ENCODE measurements around the gene CLNK. TPM values are rescaled to one million over a fixed set of nuclear protein-coding genes. Genes with fewer than 3 reads are reported as not detected.

The CLNK gene, protein sequence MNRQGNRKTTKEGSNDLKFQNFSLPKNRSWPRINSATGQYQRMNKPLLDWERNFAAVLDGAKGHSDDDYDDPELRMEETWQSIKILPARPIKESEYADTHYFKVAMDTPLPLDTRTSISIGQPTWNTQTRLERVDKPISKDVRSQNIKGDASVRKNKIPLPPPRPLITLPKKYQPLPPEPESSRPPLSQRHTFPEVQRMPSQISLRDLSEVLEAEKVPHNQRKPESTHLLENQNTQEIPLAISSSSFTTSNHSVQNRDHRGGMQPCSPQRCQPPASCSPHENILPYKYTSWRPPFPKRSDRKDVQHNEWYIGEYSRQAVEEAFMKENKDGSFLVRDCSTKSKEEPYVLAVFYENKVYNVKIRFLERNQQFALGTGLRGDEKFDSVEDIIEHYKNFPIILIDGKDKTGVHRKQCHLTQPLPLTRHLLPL
- polyA plus RNA-seq (2013, experiment 1 of 4): not detected
- polyA plus RNA-seq (2013, experiment 2 of 4): not detected
- not detected for polyA plus RNA-seq (2013, experiment 3 of 4)
- polyA plus RNA-seq (2013, experiment 4 of 4): not detected

DNA sequence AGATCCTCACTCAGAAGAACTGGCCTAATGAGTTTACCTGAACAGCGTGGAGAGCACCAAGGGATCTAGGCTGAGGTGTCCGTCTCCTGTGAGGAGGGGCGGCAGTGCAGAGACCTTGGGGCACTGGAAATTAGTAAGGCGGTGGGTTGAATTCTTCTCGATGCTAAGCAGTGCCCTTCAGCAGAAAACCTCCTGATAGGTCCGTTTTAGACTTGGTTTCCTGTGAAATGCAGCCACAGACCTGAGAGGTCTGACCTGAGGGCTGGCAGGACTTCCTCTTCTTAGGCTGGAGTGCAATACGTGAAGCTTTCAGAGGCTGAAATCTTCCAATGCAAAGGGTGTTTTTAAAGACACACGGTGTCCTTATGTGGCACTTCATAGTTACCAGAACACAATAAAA, at the start of gene CLNK:
Gene CLNK, minus strand, starts transcription at position 138 of the 400 bp plus-strand sequence. CDS start 16,899 bp downstream, outside the sequence.
- Histone ChIP-seq H3K4me1 (ENCODE audit: control insufficient read depth, insufficient read depth, low read length) (no peaks in the 10 kb centered on the region), H3K4me3 (ENCODE audit: insufficient read depth, low read depth, low read length) (no peak within 1 kb of the TSS), H3K36me3 (ENCODE audit: control insufficient read depth, insufficient read depth, low read length) (no peaks in the 10 kb centered on the region), H3K27ac (ENCODE audit: insufficient read depth, low read depth, low read length, poor library complexity, severe bottlenecking) (no peak within 1 kb of the TSS), H3K27me3 (ENCODE audit: control insufficient read depth, insufficient read depth, low read length, poor library complexity, severe bottlenecking) (no peaks in the 10 kb centered on the region), H3K9me3 (ENCODE audit: control insufficient read depth, low read length) (no peaks in the 10 kb centered on the region)
- whole genome bisulfite sequencing, 2 experiments: 92 to 94% methylated on average over 7 to 8 of the region's 8 CpGs

DNA sequence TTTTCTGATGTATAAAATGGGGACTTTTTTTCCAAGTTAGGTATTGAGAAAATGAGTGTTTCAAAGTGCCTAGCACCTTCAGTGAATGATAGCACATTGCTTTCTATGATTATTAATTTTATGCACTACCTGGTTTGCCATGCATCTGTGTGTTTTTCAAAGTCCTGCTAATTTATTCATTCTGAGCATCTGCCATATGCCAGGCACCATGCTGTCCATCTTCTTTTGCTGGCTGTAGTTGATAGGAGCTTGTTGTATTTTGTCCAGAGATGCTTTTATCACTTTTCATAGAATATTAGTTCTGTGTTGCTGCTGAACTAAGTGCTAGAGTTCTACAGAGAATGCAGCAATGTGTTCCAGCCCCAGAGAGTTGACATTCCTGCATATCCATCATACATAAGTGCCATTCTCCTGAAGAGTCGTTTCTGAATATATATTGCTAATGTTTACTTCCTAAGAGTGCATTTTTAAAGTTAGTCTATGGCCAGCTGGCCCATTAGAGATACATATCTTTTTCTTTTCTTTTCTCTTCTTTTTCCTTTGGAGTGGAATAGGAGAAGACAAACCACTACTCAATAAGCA, 49.0 kb upstream of the CLNK start:
- Histone ChIP-seq H3K4me3 (ENCODE audit: insufficient read depth, low read depth, low read length) (no peak overlapping the region), H3K4me1 (ENCODE audit: control insufficient read depth, insufficient read depth, low read length) (no peaks in the 10 kb centered on the region), H3K27me3 (ENCODE audit: control insufficient read depth, insufficient read depth, low read length, poor library complexity, severe bottlenecking) (no peaks in the 10 kb centered on the region), H3K9me3 (ENCODE audit: control insufficient read depth, low read length) (no peaks in the 10 kb centered on the region), H3K36me3 (ENCODE audit: control insufficient read depth, insufficient read depth, low read length) (no peaks in the 10 kb centered on the region), H3K27ac (ENCODE audit: insufficient read depth, low read depth, low read length, poor library complexity, severe bottlenecking) (no peak overlapping the region)
- WGBS, 2 experiments: 83% methylated on average over 1 of the region's 1 CpG; no CpG with 5 or more reads in 1 of the 2 experiments

DNA sequence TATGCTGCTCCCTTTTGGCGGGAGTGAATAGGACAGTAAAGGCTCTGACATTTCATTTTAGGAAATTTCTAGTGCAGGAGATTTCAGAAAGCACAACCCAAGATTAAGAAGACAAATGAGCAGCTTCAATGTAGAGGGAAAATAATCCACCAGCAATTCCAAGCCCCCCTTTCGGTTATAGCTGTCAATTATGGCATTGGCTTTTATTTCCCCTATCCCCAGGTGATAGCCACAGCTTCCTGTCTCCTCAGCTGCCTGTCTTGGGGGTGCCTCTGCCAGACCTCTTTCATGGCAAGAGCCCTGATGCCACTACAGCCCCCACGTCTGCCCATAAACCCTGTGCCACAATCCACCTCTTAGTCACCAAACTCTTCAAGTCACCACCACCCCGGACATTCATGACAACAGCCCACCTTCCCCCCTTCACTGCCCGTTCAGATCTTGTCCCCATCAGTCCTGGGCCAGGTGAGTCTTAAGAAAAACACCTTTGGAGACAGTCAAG, 48.4 kb upstream of the CLNK start:
- 90 to 93% methylated on average over 5 of the region's 5 CpGs for WGBS, 2 experiments
- Histone ChIP-seq H3K9me3 (ENCODE audit: control insufficient read depth, low read length) (no peaks in the 10 kb centered on the region), H3K4me3 (ENCODE audit: insufficient read depth, low read depth, low read length) (no peak overlapping the region)

DNA sequence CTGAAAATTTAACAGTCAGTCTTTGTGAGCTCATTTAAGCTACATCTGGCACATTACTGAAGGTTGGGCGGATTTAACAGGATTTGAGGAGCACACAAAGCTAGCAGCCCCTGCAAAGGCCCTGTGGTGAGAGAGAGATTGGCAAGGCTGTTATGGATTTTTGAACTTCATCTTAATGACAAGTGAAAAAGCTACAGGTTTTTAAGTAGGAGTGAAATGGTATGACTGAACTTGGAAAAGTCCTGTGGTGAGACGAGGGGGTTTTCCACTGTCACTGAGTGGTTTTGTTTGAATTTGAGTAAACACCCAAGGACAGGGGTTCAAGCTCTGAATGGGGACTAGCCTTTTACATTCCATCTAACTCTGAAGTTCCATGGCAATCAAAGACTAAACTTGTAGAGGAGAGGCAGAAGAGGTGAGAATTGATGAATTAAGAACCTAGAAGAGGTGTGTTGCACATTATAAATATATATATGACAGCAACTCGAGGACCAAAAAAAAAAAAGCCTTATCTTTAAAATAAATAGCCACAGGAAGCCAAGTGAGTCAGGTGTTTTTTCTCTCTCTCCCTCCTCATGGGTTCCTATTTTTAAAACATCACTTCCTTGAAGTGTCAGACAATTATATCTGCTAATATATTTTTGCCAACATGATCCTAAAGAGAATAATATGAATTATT, 47.8 kb upstream of the CLNK start:
- Histone ChIP-seq H3K36me3 (ENCODE audit: control insufficient read depth, insufficient read depth, low read length) (no peaks in the 10 kb centered on the region), H3K27me3 (ENCODE audit: control insufficient read depth, insufficient read depth, low read length, poor library complexity, severe bottlenecking) (no peaks in the 10 kb centered on the region), H3K4me1 (ENCODE audit: control insufficient read depth, insufficient read depth, low read length) (no peaks in the 10 kb centered on the region), H3K9me3 (ENCODE audit: control insufficient read depth, low read length) (no peaks in the 10 kb centered on the region), H3K4me3 (ENCODE audit: insufficient read depth, low read depth, low read length) (no peak overlapping the region), H3K27ac (ENCODE audit: insufficient read depth, low read depth, low read length, poor library complexity, severe bottlenecking) (no peak overlapping the region)
- WGBS, 2 experiments: 83 to 88% methylated on average over 3 of the region's 3 CpGs

More for the DNA sequence above, 48.4 kb upstream of the CLNK start:
- Histone ChIP-seq H3K27me3 (ENCODE audit: control insufficient read depth, insufficient read depth, low read length, poor library complexity, severe bottlenecking) (no peaks in the 10 kb centered on the region), H3K36me3 (ENCODE audit: control insufficient read depth, insufficient read depth, low read length) (no peaks in the 10 kb centered on the region), H3K4me1 (ENCODE audit: control insufficient read depth, insufficient read depth, low read length) (no peaks in the 10 kb centered on the region), H3K27ac (ENCODE audit: insufficient read depth, low read depth, low read length, poor library complexity, severe bottlenecking) (no peak overlapping the region)

DNA sequence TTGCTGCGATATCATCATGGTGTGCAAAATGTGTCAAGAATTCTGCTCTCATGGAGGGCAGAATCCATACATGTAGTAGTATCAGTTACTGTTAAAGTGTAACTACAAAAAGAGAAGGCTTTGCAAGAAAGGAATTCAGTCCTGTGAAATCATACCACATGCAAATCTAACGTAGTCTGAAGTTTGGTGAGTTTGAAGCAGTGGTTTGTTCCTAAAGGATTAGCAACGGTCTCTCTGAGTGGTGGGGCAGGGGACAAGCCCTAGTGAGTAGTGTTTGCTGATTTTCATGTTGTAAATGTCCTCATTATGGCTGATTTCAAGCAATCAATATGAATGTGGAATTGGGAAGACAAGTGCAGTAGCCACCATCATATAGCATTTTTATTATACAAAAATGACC, 47.1 kb upstream of the CLNK start:
- Histone ChIP-seq H3K27me3 (ENCODE audit: control insufficient read depth, insufficient read depth, low read length, poor library complexity, severe bottlenecking) (no peaks in the 10 kb centered on the region), H3K4me1 (ENCODE audit: control insufficient read depth, insufficient read depth, low read length) (no peaks in the 10 kb centered on the region), H3K36me3 (ENCODE audit: control insufficient read depth, insufficient read depth, low read length) (no peaks in the 10 kb centered on the region), H3K27ac (ENCODE audit: insufficient read depth, low read depth, low read length, poor library complexity, severe bottlenecking) (no peak overlapping the region), H3K9me3 (ENCODE audit: control insufficient read depth, low read length) (no peaks in the 10 kb centered on the region), H3K4me3 (ENCODE audit: insufficient read depth, low read depth, low read length) (no peak overlapping the region)
- 94 to 95% methylated on average over 3 of the region's 3 CpGs for WGBS, 2 experiments

DNA sequence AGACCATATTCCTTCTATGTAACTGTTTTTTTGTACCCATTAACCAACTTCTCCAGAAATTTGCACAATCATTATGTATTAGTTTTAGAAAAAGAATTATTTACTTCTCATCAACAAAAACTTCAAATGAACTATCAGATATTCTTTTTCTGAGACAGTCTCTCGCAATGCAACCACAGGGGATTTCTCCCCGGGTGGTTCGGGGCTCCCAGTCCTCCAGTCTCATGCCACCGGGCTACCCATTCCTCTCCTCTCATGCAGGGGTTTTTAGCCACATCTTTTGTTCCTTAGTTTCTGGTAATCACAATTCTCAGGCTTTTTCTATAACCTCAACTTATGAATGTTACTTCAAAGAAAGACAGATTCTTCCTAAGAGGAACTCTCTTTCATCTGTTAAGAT, 46.6 kb upstream of the CLNK start:
- WGBS, 2 experiments: 88 to 90% methylated on average over 4 of the region's 4 CpGs
- Histone ChIP-seq H3K4me3 (ENCODE audit: insufficient read depth, low read depth, low read length) (no peak overlapping the region), H3K36me3 (ENCODE audit: control insufficient read depth, insufficient read depth, low read length) (no peaks in the 10 kb centered on the region), H3K4me1 (ENCODE audit: control insufficient read depth, insufficient read depth, low read length) (no peaks in the 10 kb centered on the region), H3K9me3 (ENCODE audit: control insufficient read depth, low read length) (no peaks in the 10 kb centered on the region), H3K27ac (ENCODE audit: insufficient read depth, low read depth, low read length, poor library complexity, severe bottlenecking) (no peak overlapping the region), H3K27me3 (ENCODE audit: control insufficient read depth, insufficient read depth, low read length, poor library complexity, severe bottlenecking) (no peaks in the 10 kb centered on the region)

DNA sequence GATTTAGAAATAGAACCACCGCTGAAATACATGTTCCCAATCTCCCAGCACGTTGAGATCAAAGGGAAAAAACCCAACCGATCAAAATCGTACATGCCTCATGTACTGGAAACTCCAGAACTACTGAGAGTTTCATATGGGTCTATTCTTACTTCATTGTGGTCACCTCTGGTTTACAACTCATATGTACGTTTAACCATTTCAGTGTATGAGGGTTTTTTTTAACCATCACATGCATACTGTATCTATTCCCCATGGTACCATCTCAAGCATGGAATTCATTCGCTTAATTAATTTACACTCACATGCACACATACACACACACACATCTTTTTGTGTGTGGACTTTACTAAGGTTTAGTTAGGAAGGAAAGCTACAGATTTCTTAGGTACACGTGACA, 46.0 kb upstream of the CLNK start:
- Histone ChIP-seq H3K36me3 (ENCODE audit: control insufficient read depth, insufficient read depth, low read length) (no peaks in the 10 kb centered on the region), H3K4me3 (ENCODE audit: insufficient read depth, low read depth, low read length) (no peak overlapping the region)
- 93 to 95% methylated on average over 5 to 7 of the region's 7 CpGs for WGBS, 2 experiments

DNA sequence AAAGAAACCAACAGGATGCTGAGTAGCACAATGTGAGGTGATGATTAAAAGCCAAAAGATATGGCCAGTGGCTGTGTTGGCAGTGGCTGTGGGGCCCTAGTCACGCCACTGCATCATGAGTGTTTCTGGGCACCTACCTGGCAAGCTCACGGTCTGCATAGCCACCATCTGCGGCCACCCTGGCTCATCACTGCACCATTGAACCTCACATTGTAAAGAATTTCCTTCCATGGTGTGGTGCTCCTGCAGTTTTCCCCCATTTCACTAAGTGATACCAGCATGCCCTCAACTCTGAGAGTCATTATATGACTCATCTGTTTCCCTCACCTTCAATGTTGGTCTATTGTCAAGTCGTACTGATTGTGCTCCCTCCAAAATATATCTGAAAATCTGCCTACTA, 45.5 kb upstream of the CLNK start:
- Histone ChIP-seq H3K27ac (ENCODE audit: insufficient read depth, low read depth, low read length, poor library complexity, severe bottlenecking) (no peak overlapping the region), H3K9me3 (ENCODE audit: control insufficient read depth, low read length) (no peaks in the 10 kb centered on the region), H3K27me3 (ENCODE audit: control insufficient read depth, insufficient read depth, low read length, poor library complexity, severe bottlenecking) (no peaks in the 10 kb centered on the region), H3K4me3 (ENCODE audit: insufficient read depth, low read depth, low read length) (no peak overlapping the region), H3K36me3 (ENCODE audit: control insufficient read depth, insufficient read depth, low read length) (no peaks in the 10 kb centered on the region), H3K4me1 (ENCODE audit: control insufficient read depth, insufficient read depth, low read length) (no peaks in the 10 kb centered on the region)
- WGBS, 2 experiments: 90 to 92% methylated on average over 4 of the region's 4 CpGs

More for the DNA sequence above, 46.0 kb upstream of the CLNK start:
- Histone ChIP-seq H3K27me3 (ENCODE audit: control insufficient read depth, insufficient read depth, low read length, poor library complexity, severe bottlenecking) (no peaks in the 10 kb centered on the region), H3K9me3 (ENCODE audit: control insufficient read depth, low read length) (no peaks in the 10 kb centered on the region), H3K4me1 (ENCODE audit: control insufficient read depth, insufficient read depth, low read length) (no peaks in the 10 kb centered on the region), H3K27ac (ENCODE audit: insufficient read depth, low read depth, low read length, poor library complexity, severe bottlenecking) (no peak overlapping the region)

DNA sequence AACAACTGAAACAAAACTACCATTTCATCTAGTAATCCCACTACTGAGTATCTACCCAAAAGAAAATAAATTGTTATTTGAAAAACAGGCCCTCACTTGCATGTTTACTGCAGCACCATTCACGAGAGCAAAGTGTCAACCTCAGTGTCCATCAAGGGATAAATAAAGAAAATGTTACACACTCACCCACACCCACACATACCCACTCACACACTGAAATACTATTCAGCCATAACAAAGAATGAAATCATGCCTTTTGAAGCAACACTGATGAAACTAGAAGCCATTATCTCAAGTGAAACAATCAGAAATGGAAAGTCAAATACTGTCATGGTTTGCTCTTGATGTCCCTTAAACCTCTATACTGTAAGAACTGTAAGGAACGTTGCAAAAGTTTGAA, 44.8 kb upstream of the CLNK start:
- no peaks in the 10 kb centered on the region for H3K9me3 ChIP-seq (ENCODE audit: control insufficient read depth, low read length)

DNA sequence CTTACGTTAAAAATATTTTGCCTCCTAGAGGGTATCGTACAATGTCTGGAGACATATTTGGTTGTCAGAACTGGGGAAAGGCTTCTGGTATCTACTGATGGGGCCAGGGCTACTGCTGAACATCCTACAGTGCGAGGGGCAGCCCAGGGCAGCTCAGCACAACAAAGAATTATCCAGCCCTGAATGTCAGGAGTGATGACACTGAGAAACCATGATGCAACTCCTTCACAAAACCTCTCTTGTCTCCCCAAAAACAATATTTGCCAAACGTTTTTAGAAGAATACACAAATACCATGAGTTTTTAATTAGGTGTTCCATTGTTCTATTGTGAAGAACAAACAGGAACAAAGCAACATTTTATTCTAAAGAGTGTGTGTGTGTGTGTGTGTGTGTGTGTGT, 43.4 kb upstream of the CLNK start:
- Histone ChIP-seq H3K4me3 (ENCODE audit: insufficient read depth, low read depth, low read length) (no peak overlapping the region), H3K4me1 (ENCODE audit: control insufficient read depth, insufficient read depth, low read length) (no peaks in the 10 kb centered on the region), H3K27ac (ENCODE audit: insufficient read depth, low read depth, low read length, poor library complexity, severe bottlenecking) (no peak overlapping the region), H3K27me3 (ENCODE audit: control insufficient read depth, insufficient read depth, low read length, poor library complexity, severe bottlenecking) (no peaks in the 10 kb centered on the region), H3K9me3 (ENCODE audit: control insufficient read depth, low read length) (no peaks in the 10 kb centered on the region), H3K36me3 (ENCODE audit: control insufficient read depth, insufficient read depth, low read length) (no peaks in the 10 kb centered on the region)
- 63 to 65% methylated on average over 3 to 4 of the region's 4 CpGs for WGBS, 2 experiments

More for the DNA sequence above, 44.8 kb upstream of the CLNK start:
- 90 to 94% methylated on average over 2 of the region's 2 CpGs for WGBS, 2 experiments
- H3K4me1 ChIP-seq (ENCODE audit: control insufficient read depth, insufficient read depth, low read length): no peaks in the 10 kb centered on the region
- H3K27ac ChIP-seq (ENCODE audit: insufficient read depth, low read depth, low read length, poor library complexity, severe bottlenecking): no peak overlapping the region
- H3K27me3 ChIP-seq (ENCODE audit: control insufficient read depth, insufficient read depth, low read length, poor library complexity, severe bottlenecking): no peaks in the 10 kb centered on the region
- no peak overlapping the region for H3K4me3 ChIP-seq (ENCODE audit: insufficient read depth, low read depth, low read length)
- no peaks in the 10 kb centered on the region for H3K36me3 ChIP-seq (ENCODE audit: control insufficient read depth, insufficient read depth, low read length)
